H9 (cell line): ENCODE results near the gene ADIRF. TPM values are rescaled to one million over a fixed set of nuclear protein-coding genes. Genes with fewer than 3 reads are reported as not detected.

Source experiments
- DNase-seq: peaks from one replicate; pipeline ENCODE4 v3.0.0-alpha.2; 2017
- H2AFZ ChIP-seq: one replicate; pipeline ENCODE4 v1.6.1; 2013; ENCODE audit warnings: mild to moderate bottlenecking, low read length, control low read depth, moderate library complexity
- H2AK5ac ChIP-seq: 2 replicates; pipeline ENCODE4 v1.6.1; 2013; ENCODE audit warnings: low read length, control low read depth, mixed read lengths; ENCODE audit not compliant: insufficient read length
- H2BK120ac ChIP-seq: one replicate; pipeline ENCODE4 v1.6.1; 2013; ENCODE audit warnings: low read depth, mild to moderate bottlenecking, low read length, control low read depth, inconsistent platforms; ENCODE audit not compliant: poor library complexity, severe bottlenecking
- H2BK12ac ChIP-seq: 2 replicates; pipeline ENCODE4 v1.6.1; 2013; ENCODE audit warnings: low read length, control low read depth, mixed read lengths, low read depth; ENCODE audit not compliant: insufficient read length
- H2BK15ac ChIP-seq: 2 replicates; pipeline ENCODE4 v1.6.1; 2013; ENCODE audit warnings: low read depth, low read length, control low read depth
- H2BK20ac ChIP-seq: one replicate; pipeline ENCODE4 v1.6.1; 2013; ENCODE audit warnings: low read depth, mild to moderate bottlenecking, low read length, control low read depth, inconsistent platforms; ENCODE audit not compliant: poor library complexity, severe bottlenecking
- H2BK5ac ChIP-seq: 2 replicates; pipeline ENCODE4 v1.6.1; 2013; ENCODE audit warnings: low read length, control low read depth, mixed read lengths; ENCODE audit not compliant: insufficient read length
- H3K14ac ChIP-seq: 2 replicates; pipeline ENCODE4 v1.6.1; 2013; ENCODE audit warnings: low read length, control low read depth; ENCODE audit not compliant: insufficient read depth
- H3K18ac ChIP-seq: 2 replicates; pipeline ENCODE4 v1.6.1; 2013; ENCODE audit warnings: low read depth, mild to moderate bottlenecking, mixed read lengths, low read length, control low read depth; ENCODE audit not compliant: insufficient read length
- H3K23ac ChIP-seq: 2 replicates; pipeline ENCODE4 v1.6.1; 2013; ENCODE audit warnings: low read length, control low read depth, mixed read lengths, low read depth; ENCODE audit not compliant: insufficient read length
- H3K23me2 ChIP-seq: 2 replicates; pipeline ENCODE4 v1.6.1; 2013; ENCODE audit warnings: low read depth, mild to moderate bottlenecking, mixed read lengths, low read length, control low read depth; ENCODE audit not compliant: insufficient read length, poor library complexity, severe bottlenecking
- H3K27ac ChIP-seq: 2 replicates; pipeline ENCODE4 v1.5.1; 2013; ENCODE audit warnings: low read length, control low read depth, mixed read lengths, low read depth; ENCODE audit not compliant: insufficient read length
- H3K27me3 ChIP-seq: 2 replicates; pipeline ENCODE4 v1.6.1; 2013; ENCODE audit warnings: low read length, control low read depth, inconsistent platforms; ENCODE audit not compliant: insufficient read depth
- H3K4ac ChIP-seq: 2 replicates; pipeline ENCODE4 v1.6.1; 2013; ENCODE audit warnings: low read depth, mild to moderate bottlenecking, control low read depth, inconsistent platforms, low read length, moderate library complexity
- H3K4me1 ChIP-seq: 2 replicates; pipeline ENCODE4 v1.6.1; 2013; ENCODE audit warnings: low read length, control low read depth, inconsistent platforms; ENCODE audit not compliant: insufficient read depth
- H3K4me2 ChIP-seq: 2 replicates; pipeline ENCODE4 v1.6.1; 2013; ENCODE audit warnings: low read length, control low read depth, mixed read lengths; ENCODE audit not compliant: insufficient read length, insufficient read depth
- H3K56ac ChIP-seq: 2 replicates; pipeline ENCODE4 v1.6.1; 2013; ENCODE audit warnings: low read depth, mild to moderate bottlenecking, mixed read lengths, low read length, control low read depth; ENCODE audit not compliant: insufficient read length
- H3K79me1 ChIP-seq: 2 replicates; pipeline ENCODE4 v1.6.1; 2013; ENCODE audit warnings: low read depth, mild to moderate bottlenecking, moderate library complexity, low read length, control low read depth, inconsistent platforms; ENCODE audit not compliant: insufficient read depth, poor library complexity, severe bottlenecking
- H3K79me2 ChIP-seq: 2 replicates; pipeline ENCODE4 v1.6.1; 2013; ENCODE audit warnings: low read length, control low read depth, inconsistent platforms; ENCODE audit not compliant: insufficient read depth
- H3K9ac ChIP-seq: 2 replicates; pipeline ENCODE4 v1.6.1; 2013; ENCODE audit warnings: low read length, control low read depth, mixed read lengths; ENCODE audit not compliant: insufficient read length; ENCODE audit errors: extremely low read depth
- H3K9me3 ChIP-seq: one replicate; pipeline ENCODE4 v1.6.1; 2013; ENCODE audit warnings: low read depth, low read length, inconsistent platforms; ENCODE audit not compliant: control insufficient read depth
- H3T11ph ChIP-seq: one replicate; pipeline ENCODE4 v1.6.1; 2013; ENCODE audit warnings: mild to moderate bottlenecking, low read length, control low read depth, inconsistent platforms
- H4K20me1 ChIP-seq: one replicate; pipeline ENCODE4 v1.6.1; 2013; ENCODE audit not compliant: control insufficient read depth, insufficient read length, insufficient read depth
- H4K5ac ChIP-seq: 2 replicates; pipeline ENCODE4 v1.6.1; 2013; ENCODE audit warnings: low read depth, mild to moderate bottlenecking, mixed read lengths, low read length, control low read depth; ENCODE audit not compliant: insufficient read length
- H4K8ac ChIP-seq: replicated peaks from 2 replicates; pipeline ENCODE4 v1.6.1; 2013; ENCODE audit warnings: low read length, control low read depth, mixed read lengths, low read depth; ENCODE audit not compliant: insufficient read length
- H4K91ac ChIP-seq: 2 replicates; pipeline ENCODE4 v1.6.1; 2013; ENCODE audit warnings: low read depth, mild to moderate bottlenecking, moderate library complexity, mixed read lengths, low read length, control low read depth; ENCODE audit not compliant: insufficient read length
- H3K27ac Mint-ChIP-seq, 3 experiments: 2 replicates in 2 of 3; 3 replicates in 1 of 3; pipeline ENCODE4 v1.8.0; 2020 to 2021; ENCODE audit warnings: mixed read lengths in 3 of 3, mild to moderate bottlenecking in 1 of 3, moderate library complexity in 1 of 3
- H3K27me3 Mint-ChIP-seq: 2 replicates; pipeline ENCODE4 v1.8.0; 2021; ENCODE audit warnings: low read depth, mild to moderate bottlenecking, moderate library complexity, mixed read lengths
- H3K36me3 Mint-ChIP-seq, 3 experiments: 2 replicates in 2 of 3; 3 replicates in 1 of 3; pipeline ENCODE4 v1.8.0; 2020 to 2021; ENCODE audit warnings: low read depth in 3 of 3, mixed read lengths in 3 of 3; ENCODE audit not compliant: insufficient read depth in 1 of 3
- H3K4me1 Mint-ChIP-seq, 2 experiments: 2 replicates each; pipeline ENCODE4 v1.8.0; 2020; ENCODE audit warnings: mixed read lengths in 2 of 2
- H3K4me3 Mint-ChIP-seq, 2 experiments: 2 replicates in 1 of 2; 3 replicates in 1 of 2; pipeline ENCODE4 v1.8.0; 2020 to 2021; ENCODE audit warnings: mild to moderate bottlenecking in 2 of 2, mixed read lengths in 2 of 2, moderate library complexity in 1 of 2
- H3K9me3 Mint-ChIP-seq, 2 experiments: 2 replicates in 1 of 2; 3 replicates in 1 of 2; pipeline ENCODE4 v1.8.0; 2020; ENCODE audit warnings: mild to moderate bottlenecking in 2 of 2, mixed read lengths in 2 of 2, moderate library complexity in 1 of 2
- total RNA-seq: library from RNA; stranded (reverse); gene quantifications from 2 replicates; pipeline ENCODE4 v1.2.1, GENCODE V29; 2021
- TF ChIP-seq, protein P1 (sequence below): fragments of 200-600 bp; sonication (generic); conservative IDR thresholded peaks from 3 replicates; pipeline ENCODE4 v1.8.0; 2021; ENCODE audit warnings: antibody characterized with exemption, mild to moderate bottlenecking

ADIRF gene
- total RNA-seq, 1 experiment from 2014 or later, result not detected

DNA sequence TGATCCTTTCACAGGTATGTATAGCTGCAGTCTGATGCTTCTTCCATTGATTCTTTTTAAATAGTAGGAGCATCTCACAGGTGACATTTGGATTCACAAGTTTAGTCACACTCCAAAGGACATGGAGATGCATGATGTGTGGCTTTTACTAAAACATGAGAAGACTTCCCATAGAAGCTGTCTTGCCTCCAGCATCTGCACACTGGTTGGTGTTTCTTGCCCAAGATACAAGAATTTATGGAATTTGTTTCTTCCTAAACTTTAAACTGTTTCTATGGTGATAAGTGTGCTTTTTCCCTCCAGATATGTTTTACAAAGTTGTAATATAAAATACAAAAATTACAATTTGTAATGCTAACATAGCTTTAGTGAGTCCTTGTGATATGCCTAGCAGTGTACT, 24.2 kb downstream of the ADIRF start:
- Histone ChIP-seq H4K91ac (no peak overlapping the region), H3K79me1 (no peaks in the 10 kb centered on the region), H3K18ac (no peak overlapping the region), H3K79me2 (no peaks in the 10 kb centered on the region), H3K14ac (no peak overlapping the region), H3K23ac (no peak overlapping the region), H3K27ac (no peak overlapping the region), H2BK120ac (no peak overlapping the region), H2AFZ (no peak overlapping the region), H3K4me2 (no peak overlapping the region), H3K23me2 (no peaks in the 10 kb centered on the region), H3K9me3 (no peaks in the 10 kb centered on the region), H3K9ac (no peak overlapping the region), H2BK12ac (no peak overlapping the region), H3T11ph (no peak overlapping the region), H3K27me3 (no peaks in the 10 kb centered on the region), H2BK20ac (no peak overlapping the region), H2AK5ac (no peak overlapping the region), H2BK15ac (no peak overlapping the region), H3K4ac (no peak overlapping the region), H4K20me1 (no peaks in the 10 kb centered on the region), H3K56ac (no peak overlapping the region), H4K5ac (no peak overlapping the region), H2BK5ac (no peak overlapping the region), H4K8ac (no peak overlapping the region), H3K4me1 (no peaks in the 10 kb centered on the region)
- Mint-ChIP-seq H3K27me3 (no peaks in the 10 kb centered on the region), H3K9me3 (no peaks in the 10 kb centered on the region), H3K4me3 (no peak overlapping the region), H3K4me1 (no peaks in the 10 kb centered on the region), H3K27ac (no peak overlapping the region), H3K36me3 (no peaks in the 10 kb centered on the region)
- TF ChIP-seq, protein P1, sequence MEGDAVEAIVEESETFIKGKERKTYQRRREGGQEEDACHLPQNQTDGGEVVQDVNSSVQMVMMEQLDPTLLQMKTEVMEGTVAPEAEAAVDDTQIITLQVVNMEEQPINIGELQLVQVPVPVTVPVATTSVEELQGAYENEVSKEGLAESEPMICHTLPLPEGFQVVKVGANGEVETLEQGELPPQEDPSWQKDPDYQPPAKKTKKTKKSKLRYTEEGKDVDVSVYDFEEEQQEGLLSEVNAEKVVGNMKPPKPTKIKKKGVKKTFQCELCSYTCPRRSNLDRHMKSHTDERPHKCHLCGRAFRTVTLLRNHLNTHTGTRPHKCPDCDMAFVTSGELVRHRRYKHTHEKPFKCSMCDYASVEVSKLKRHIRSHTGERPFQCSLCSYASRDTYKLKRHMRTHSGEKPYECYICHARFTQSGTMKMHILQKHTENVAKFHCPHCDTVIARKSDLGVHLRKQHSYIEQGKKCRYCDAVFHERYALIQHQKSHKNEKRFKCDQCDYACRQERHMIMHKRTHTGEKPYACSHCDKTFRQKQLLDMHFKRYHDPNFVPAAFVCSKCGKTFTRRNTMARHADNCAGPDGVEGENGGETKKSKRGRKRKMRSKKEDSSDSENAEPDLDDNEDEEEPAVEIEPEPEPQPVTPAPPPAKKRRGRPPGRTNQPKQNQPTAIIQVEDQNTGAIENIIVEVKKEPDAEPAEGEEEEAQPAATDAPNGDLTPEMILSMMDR, result no peak
- DNase-seq, result no peak
